ENCODE results near the gene HLA-E.

- TF ChIP-seq PML (IDR thresholded peaks at IDR 0.05; ENCODE audit: low read length): no peak
- no peak for TF ChIP-seq NFYA (IDR thresholded peaks at IDR 0.05; ENCODE audit: borderline replicate concordance, low read depth, low read length)
- no peak for TF ChIP-seq EP300 (IDR thresholded peaks at IDR 0.05; ENCODE audit: borderline replicate concordance in 1 of 2, control insufficient read depth in 1 of 2, low read depth in 2 of 2, low read length in 2 of 2)
- TF ChIP-seq CHD2 (IDR thresholded peaks at IDR 0.05; ENCODE audit: borderline replicate concordance, low read depth, low read length): no peak
Measured at GRCh38 chr6:30461055-30461454, 28.3 kb upstream of the HLA-E start.

Data from GM12878 (cell line).